CD4-positive, alpha-beta T cell treated with Interleukin-12 subunit alpha and Interleukin-12 subunit beta, for 1 hour (primary cell): ENCODE results near the gene VCAN.

ENCODE experiments used
- DNase-seq: peaks from one replicate; pipeline ENCODE4 v3.0.0-alpha.2; 2020

The VCAN gene

DNA sequence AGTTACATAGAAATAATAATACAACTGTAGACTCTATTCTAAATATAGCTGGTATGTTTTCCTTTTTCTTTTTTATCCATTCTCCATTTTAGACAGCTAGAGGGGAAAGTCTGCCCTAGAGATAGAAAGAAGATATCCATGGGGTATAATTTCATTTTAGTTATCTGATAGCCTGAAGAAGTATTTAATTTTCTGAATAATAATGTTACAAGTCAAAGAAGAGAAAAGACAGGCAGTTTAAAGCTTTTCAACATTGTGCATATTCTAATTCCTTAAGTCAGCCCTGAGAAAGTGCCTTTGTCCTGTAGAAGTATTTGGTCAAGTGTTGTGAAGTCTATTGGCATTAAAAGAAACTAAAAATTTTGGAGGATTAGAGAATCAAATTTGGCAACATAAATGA, 2.5 kb upstream of the VCAN start:
- DNase-seq: no peak

DNA sequence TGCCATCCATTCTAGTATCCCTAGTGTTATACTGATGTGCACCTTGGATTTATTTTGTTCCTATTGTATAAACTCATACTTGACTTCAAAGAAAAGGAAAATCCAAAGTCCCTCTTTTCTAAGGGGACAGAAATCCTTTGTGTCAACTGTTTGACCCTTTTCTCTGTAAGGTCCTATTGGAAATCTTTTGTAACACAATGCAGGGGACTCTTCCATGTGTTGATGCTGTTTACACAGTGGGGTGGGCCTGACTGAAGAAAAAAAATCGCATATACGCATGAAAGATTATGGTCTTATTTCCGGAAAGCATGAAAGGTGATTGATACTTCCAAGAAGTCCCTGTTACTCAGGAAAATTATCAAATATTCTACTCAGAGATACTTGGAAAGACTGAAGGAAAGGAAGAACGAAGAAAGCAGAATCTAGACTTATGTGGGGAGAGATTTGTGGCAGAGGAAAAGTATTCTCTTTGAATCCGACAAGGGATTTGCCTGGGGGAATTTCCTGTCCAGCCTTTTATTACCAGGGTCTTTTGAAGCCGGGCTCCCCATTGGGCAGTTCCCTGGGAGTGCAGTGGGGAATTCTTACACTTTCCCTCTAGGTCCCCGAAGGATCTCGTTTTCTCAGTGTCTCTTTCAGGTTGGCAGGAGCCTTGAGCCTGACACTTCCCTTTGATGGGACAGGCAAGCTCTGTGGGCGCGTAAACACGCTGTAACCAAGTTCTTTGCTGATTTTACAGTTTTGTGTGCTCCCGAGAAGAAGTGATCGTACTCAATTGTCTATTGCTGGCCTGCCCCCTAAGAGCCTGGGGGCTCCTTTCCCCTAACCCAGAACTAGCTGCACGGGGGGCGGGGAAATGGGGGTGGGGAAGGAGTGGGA, 779 bp upstream of the VCAN start:
- no peak for DNase-seq

DNA sequence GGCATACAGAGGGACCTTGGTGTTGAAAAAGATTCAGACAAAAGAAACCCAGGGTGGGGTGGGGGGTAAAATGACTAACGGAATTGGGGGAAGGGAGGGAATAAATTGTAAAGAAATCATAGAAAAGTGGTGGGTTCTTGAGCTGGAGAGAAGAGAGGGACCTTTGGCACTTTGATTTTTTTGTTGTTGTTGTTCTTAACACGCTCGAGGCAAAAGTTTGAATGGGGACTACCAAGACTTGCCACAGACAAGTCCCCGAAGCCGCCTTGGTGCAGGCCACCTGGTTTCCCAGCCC, 616 bp downstream of the VCAN start:
- DNase-seq: no peak

- no peak for DNase-seq
Measured at GRCh38 chr5:83472508-83473345, 1.2 kb downstream of the VCAN start.

- peak; percentile 40 for DNase-seq
Measured at GRCh38 chr5:83473346-83474160, 2.0 kb downstream of the VCAN start.

DNA sequence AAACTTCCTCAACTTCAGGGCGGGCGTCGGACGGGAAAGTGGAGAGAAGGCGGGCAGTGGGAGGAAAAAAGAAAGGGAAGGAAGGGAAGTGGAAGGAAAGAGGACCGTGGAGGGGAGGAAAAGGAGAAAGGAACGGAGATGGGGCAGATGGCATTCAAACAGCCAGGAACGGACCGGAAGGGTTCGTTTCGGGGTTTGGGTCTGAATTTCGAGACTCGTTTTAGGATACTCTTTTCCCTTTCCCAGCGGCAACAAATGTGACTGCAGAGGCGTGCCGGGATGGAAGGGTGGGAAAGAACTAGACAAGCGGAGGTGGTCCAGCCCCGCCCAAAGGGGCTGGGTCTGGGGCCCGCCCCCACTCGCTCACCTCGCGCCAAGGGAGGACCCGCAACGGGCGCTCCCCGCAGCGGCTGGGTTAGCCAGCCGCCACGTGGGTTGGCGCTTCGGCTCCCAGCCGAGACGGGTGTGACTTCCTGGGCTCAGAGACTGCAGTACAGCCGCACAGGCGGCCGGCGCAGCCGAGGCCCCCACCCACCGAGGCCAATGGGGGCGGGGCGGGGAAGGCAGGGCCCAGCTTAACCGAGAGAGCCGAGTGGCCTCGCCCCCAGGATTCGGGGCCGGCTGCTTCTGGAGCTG, 2.7 kb downstream of the VCAN start:
- peak; percentile 20 for DNase-seq

DNA sequence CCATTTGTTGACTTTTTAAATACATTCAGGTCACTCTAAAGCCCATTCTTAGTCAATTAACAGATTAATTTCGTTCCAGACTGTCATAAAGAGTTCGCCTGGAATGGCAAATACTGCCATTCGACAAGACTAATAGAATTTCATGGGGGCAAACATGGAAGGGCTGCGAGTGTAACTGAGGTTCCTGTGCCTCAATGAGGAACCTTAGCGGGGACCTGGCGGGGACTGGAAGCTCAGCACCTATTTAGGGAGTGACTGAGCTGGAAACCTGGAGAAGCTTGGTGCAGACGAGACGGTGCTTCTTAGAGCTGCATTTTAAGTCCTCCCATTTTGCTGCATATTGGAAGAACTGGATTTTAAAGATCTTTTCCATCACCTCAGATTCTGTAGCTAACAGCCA, 3.4 kb downstream of the VCAN start:
- no peak for DNase-seq

GRCh38 chr5:83475391-83475863, 3.9 kb downstream of the VCAN start:
- no peak for DNase-seq

- no peak for DNase-seq
Measured at GRCh38 chr5:83475935-83476814, 4.6 kb downstream of the VCAN start.

DNA sequence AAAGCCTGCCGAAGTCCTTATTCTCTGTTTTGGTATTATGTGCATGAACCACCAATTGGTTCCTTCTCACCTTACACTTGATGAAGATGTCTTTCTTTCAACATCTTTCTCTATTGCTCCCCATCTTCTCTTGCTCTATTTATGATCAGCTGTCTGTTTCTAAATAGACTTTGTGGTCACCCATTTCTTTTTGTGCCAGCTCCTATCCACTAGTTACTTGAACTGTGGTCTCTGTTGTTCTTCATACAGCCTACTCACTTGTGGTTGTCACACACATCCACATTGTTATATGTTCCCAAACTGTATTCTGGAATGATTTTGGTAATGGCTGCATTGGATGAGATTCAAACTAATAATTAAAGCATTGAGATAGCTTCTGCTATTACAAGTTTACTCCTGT, 11.4 kb downstream of the VCAN start:
- DNase-seq: no peak

- no peak for DNase-seq
Measured at GRCh38 chr5:83484294-83484693, 12.8 kb downstream of the VCAN start.

DNA sequence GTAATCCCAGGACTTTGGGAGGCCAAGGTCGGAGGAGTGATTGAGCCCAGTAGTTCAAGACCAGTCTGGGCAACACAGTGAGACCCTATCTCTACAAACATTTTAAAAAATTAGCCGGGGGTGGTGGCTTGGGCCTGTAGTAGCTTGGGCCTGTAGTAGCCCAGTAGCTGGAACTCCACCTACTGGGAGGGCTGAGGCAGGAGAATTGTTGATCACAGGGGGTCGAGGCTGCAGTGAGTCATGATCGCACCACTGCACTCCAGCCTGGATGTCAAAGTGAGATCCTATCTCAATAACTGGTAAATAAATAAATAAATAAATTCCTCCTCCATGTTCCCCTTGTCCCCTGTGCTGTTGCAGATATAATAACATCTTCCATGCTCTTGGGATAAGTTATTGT, 14.3 kb downstream of the VCAN start:
- DNase-seq: no peak

DNA sequence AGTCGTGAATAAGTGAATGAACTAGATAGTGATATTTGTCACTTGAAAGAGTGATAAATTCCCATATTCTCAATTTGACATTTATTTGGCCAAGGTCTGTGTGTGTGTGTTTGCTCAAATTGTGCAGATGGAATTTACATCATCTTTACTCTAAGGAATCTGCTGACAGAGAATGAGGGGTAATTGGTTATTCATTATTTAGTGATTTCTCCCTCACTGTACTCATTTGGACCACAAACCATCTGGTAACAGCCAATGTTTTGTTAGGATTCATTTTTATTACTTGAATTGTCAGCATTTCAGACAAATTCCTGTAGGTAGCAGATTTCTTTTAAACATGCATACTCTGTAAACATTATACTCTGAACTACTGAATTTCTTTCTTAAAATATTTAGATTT, 15.6 kb downstream of the VCAN start:
- no peak for DNase-seq

GRCh38 chr5:83488271-83488670, 16.7 kb downstream of the VCAN start:
- no peak for DNase-seq

DNA sequence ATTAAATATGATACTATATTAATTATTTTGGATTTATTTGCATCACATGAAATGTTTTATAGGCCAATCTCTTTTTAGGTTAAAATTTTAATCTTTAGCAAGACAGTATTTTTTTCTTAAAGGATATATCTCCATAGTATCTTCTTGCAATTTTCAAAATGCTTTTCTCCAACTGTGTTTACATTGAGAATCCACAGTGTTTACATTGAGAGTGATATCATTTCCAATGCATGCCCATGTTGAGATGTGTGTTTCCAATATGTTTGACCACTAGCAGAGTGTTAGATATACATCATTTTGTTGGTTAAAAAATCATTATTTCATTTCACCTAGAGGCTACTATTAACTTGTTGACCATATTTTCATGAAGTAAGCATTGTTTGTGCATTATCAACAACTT, 17.3 kb downstream of the VCAN start:
- no peak for DNase-seq

DNA sequence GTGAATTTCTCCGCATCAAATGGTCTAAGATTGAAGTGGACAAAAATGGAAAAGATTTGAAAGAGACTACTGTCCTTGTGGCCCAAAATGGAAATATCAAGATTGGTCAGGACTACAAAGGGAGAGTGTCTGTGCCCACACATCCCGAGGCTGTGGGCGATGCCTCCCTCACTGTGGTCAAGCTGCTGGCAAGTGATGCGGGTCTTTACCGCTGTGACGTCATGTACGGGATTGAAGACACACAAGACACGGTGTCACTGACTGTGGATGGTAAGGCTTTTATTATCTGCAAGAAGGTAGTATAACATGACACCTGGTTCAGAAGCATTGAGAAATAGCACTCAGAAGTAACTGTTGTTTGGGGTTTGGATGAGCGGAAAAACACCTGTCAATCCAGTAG, 18.7 kb downstream of the VCAN start:
- no peak for DNase-seq

DNA sequence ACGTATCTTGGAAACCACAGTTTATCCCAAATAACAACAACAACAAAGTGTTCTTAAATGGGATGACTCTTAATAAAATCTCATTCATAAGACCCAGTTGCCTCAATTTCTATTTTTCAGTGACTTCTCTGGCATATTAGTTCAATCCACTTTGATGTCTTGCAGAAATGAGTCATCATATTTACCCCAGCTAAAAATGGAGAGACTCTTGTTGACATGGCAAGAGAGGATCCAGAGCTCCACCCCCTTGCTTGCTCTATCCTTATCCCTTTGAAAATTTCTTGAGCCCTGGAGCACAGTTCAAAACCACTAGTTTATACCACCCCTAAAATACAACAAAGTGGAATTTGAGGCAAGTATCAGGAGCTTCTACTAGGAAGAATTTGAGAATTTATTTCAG, 20.8 kb downstream of the VCAN start:
- DNase-seq: no peak

DNA sequence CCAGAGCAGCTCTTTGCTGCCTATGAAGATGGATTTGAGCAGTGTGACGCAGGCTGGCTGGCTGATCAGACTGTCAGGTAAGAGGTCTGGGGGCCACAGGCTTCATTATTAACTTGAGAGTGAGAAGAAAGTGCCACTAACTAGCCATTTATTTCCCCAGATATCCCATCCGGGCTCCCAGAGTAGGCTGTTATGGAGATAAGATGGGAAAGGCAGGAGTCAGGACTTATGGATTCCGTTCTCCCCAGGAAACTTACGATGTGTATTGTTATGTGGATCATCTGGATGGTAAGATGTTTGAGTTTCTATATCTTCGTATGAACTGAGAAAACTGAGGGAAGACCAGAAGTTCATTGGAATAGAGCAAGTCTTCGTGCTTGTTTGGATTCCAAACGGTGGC, 22.1 kb downstream of the VCAN start:
- DNase-seq: no peak

- DNase-seq: no peak
Measured at GRCh38 chr5:83494087-83494620, 22.6 kb downstream of the VCAN start.

GRCh38 chr5:83494666-83495065, 23.1 kb downstream of the VCAN start:
- DNase-seq: no peak

GRCh38 chr5:83496626-83497025, 25.1 kb downstream of the VCAN start:
- DNase-seq: no peak

- DNase-seq: no peak
Measured at GRCh38 chr5:83498585-83498984, 27.0 kb downstream of the VCAN start.
